HG03139 (cell line): Measurements from ENCODE around the gene ALDH7A1.
"Not testable (repeated sequence)": the region's sequence is repeated elsewhere in the genome, so short reads cannot be mapped to it uniquely, and the experiment has no call there.

Experiments used
- ATAC-seq: cut with Tn5 transposase; IDR thresholded peaks from one replicate; pipeline ENCODE4 v1.9.1; 2021; ENCODE audit not compliant: unreplicated experiment

The ALDH7A1 gene

DNA sequence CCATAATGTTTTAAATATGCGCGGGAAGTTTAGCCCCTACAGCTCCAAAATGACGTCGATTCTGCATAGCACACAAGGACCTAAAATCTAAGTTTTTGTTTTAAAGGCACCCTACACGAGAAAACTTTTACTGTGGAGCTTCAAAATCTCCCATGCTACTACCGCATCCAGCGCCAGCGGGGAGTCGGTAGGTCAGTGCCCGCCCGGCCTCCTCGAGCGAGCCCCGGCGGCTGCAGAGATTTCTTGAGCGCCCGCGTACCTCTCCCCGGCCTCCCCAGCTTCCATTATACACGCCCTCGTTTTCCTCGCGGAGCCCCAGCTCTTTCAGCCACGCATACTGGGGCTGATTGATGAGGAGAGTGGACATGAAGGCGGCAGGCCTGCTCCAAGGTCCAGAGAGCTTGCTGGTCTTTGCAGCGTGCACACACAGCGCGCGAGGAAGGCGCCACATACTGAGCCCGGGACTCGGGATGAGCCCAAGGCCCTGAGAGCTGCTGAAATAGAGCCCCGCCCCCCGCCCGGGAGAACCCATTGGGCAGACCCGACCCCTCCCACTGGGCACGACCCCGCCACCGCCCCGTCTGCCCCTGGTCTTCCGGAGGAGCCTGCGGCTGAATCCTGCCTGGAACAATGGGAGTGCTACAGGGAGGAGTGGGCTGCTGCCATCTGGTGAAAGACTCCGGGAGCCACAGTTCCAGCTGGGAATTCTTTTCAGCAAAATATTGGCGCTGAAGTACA lies at the start of gene ALDH7A1:
ALDH7A1 (minus strand) TSS at position 472 of the 738 bp plus-strand sequence; CDS start at position 451, 21 bp downstream.
- peak; percentile 74 for ATAC-seq

DNA sequence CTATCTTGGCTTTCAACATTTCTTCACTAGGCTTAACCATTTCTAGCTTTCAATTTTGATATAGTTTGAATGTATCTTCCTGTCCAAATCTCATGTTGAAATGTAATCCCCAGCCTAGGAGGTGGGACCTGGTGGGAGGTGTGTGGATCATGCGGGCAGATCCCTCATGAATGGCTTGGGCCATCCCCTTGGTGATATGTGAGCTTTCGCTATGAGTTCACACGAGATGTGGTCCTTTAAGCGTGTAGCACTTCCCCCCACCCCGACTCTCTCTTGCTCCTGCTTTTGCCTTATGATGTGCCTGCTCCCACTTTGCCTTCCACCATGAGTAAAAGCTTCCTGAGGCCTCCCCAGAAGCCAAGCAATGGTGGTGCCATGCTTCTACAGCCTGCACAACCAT lies 46.4 kb upstream of the ALDH7A1 start:
- ATAC-seq, result no peak

DNA sequence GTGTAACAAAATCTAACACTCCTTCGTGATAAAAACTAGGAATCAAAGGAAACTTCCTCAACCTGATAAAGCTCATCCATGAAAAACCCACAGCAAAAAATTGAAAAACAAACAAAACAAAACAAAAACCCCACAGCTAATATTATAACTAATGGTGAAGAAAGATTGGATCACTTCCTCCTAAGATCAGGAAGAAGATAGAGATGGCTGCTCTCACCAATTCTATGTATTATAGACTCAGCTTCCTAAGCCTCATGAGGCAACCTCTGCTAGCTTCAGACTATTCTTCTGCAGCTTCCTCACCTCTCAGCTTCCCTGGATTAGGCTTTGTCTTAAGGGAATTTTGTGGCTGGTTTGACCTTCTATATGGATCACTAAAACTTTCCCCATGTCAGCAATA lies 45.8 kb upstream of the ALDH7A1 start:
- no peak for ATAC-seq

DNA sequence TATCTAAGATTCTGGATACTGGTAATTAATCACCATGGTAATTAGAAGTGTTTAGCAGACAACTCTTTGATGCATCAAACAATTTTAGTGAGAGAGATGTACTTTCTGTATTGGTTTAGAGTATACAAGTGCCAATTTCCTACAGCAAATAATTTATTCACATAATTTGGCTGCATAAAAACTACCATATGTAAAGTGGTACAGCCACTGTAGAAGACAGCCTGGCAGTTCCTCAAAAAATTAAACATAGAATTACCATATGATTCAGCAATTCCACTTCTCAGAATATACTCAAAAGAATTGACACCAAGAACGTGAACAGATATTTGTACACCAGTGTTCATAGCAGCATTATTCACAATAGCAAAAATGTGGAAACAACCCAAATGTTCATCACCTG lies 41.9 kb upstream of the ALDH7A1 start:
- ATAC-seq, result no peak

DNA sequence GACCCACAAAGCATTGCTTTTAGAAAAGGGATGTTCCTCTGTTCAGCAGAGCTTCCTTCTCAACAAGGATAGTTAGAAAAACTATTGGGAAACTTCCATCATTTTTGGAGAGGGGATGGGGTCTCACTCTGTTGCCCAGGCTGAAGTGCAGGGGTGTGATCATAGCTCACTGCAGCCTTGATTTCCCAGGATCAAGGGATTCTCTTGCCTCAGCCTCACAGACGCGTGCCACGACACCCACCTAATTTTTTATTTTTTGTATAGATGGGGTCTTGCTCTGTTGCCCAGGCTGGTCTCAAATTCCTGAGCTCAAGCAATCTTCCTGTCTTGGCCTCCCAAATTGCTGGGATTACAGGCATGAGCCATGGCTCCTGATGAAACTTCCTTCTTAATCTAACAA lies 40.6 kb upstream of the ALDH7A1 start:
- ATAC-seq, result no peak

DNA sequence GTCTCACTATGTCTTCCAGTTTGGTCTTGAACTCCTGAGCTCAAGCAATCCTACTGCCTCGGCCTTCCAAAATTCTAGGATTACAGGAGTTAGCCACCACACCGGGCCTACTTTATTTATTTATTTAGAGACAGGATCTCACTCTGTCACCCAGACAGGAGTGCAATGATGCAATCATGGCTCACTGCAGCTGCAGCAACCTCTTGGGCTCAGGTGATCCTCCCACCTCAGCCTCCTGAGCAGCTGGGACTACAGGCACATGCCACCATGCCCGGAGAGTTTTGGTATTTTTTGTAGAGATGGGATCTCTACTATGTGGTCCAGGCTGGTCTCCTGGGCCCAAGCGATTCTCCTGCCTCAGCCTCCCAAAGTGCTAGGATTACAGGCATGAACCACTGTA lies 38.5 kb upstream of the ALDH7A1 start:
- ATAC-seq, result no peak

DNA sequence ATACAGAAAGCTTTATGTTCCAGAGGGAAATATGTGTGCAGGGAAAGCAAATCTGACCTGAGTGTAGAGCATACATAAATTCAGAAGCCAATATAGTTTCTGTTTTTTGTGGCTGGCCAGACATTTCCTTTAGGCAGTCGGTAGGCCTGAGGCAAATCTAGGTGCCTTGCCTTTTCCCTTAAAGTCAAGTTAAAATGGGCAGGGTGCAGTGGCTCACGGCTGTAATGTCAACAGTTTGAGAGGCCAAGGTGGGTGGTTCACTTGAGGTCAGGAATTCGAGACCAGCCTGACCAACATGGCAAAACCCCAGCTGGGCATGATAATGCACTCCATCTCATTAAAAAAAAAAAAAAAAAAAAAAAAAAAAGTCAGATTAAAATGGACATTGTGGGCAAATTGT lies 36.9 kb upstream of the ALDH7A1 start:
- ATAC-seq, result no peak

DNA sequence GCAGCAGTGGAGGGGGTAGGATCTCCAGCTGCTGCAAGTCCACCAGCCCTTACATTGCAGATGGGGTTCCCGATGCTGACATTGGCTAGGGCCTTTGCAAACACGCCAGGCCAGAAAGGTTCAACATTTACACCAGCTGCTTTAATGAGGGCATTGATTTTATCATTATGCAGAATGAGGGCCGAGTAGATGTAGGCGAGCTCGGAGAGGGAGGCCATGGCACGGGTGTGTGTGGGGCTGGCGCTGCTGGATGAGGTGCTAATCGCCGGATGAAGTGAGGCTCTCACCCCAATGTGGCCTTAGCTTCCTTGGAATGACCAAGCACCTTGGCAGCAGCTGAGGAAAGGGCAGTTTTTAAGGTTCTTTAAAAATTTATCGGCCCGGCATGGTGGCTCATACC lies 33.1 kb upstream of the ALDH7A1 start:
- no peak for ATAC-seq

DNA sequence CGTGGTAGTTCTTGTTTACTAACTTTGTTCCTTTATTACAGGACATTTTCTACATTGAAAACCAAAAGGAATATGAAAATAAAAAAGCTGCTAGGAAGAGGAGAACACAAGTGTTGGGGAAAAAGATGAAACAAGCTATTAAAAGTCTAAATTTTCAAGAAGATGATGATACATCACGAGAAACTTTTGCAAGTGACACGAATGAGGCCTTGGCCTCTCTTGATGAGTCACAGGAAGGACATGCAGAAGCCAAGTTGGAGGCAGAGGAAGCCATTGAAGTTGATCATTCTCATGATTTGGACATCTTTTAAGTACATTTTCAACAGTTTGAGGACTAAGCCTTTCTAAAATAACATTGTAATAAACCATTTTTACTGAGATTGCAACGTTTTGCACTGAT lies 29.5 kb upstream of the ALDH7A1 start:
- ATAC-seq, result no peak

DNA sequence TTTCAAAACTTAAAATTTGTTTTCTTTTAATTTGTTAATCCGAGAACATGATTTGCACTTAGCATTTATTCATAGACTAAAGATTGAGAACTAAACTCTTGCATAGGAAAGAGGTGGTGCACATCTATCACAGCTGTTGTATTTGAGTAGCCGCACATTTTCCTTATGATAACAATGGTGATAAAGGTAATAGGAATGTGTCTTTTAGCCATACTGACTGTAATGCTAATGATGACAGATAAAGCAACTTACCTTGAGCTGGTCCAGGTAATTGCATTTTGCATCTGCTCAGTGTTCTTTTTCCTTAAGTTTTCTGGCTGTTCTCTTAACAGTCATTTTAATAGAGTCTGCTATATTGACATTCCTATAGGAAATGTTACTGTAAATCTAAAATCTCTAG lies 24.8 kb upstream of the ALDH7A1 start:
- ATAC-seq, result no peak

DNA sequence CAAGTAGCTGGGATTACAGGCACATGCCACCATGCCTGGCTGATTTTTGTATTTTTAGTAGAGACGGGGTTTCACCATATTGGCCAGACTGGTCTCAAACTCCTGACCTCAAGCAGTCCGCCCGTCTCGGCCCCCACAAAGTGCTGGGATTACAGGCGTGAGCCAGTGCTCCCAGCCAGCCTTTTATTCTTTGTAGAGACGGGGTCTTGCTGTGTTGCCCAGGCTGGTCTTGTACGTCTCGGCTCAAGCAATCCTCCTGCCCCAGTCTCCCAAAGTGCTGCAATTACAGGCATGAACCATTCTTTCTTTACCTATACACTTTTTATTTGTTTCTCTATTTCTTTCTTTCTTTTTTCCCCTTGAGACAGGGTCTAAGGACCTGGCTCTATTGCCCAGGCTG lies 22.6 kb upstream of the ALDH7A1 start:
- not testable (repeated sequence) for ATAC-seq

DNA sequence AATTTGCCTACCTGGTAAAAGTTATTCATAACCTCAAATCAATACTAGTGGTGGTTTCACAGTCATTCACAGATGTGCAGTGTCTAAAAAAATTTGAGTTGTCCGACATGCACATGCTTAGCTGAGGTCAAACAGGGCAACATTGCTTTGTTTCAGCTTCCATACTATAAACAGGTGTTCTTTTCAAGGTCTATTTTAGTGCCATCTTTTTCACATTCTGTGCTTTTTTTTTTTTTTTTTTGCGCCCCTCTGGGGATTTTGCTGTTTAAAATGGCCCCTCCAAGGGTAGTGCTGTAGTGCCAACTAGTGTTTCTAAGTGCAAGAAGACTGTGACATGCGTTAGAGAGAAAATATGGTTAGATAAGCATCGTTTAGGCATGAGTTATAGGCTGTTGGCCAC lies 20.3 kb upstream of the ALDH7A1 start:
- peak; percentile 89 for ATAC-seq

DNA sequence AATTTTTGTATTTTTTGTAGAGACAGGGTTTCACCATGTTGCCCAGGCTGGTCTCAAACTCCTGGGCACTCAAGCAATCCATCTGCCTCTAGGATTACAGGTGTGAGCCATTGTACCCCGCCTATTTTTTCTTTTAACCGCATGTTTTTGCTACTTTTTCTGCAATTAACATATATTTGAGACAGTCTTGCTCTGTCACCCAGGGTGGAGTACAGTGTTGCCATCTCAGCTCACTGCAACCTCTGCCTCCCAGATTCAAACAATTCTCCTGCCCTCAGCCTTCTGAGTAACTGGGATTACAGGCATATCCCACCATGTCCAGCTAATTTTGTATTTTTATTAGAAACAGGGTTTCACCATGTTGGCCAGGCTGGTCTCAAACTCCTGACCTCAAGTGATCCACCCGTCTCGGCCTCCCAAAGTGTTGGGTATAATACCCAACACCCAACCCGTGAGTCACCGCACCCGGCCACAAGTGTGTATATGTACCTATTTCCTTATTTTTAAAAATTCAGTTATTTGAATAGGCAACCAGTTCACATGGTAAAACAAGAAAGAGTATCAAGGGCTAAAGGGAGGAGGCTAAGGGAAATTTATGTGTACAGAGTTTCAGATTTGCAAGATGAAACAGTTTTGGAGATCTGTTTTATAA lies 19.0 kb upstream of the ALDH7A1 start:
- no peak for ATAC-seq

DNA sequence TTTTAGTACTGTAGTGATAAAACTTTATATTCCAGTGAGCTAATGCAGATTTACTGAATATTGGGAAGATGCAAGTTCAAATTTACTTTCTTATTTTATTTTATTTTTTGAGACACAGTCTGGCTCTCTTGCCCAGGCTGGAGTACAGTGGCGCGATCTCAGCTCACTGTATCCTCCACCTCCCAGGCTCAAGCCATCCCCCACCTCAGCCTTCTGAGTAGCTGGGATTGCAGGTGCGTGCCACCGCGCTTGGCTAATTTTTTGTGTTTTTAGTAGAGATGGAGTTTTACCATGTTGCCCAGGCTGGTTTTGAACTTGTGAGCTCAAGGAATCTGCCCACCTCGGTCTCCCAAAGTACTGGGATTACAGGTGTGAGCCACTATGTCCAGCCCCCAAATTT lies 15.6 kb upstream of the ALDH7A1 start:
- ATAC-seq, result no peak

DNA sequence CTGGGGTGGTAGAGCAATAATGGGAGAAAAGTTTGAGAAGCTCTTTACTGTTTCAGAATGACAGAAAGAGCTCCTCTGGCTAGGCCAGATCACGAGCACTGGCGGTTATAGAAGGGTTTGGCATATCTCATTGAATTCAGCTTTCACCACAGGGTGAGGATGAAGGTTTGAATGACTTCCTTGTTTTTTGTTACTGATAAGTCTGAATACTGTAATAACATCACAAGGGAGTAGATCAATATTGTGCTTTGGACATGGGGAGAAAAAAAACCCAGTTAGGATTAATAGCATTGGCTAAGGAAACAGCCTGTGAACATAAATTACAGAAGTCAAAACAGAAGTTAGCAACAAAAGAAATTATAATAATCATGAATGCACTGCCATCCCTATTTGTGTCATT lies 15.1 kb upstream of the ALDH7A1 start:
- ATAC-seq, result no peak

DNA sequence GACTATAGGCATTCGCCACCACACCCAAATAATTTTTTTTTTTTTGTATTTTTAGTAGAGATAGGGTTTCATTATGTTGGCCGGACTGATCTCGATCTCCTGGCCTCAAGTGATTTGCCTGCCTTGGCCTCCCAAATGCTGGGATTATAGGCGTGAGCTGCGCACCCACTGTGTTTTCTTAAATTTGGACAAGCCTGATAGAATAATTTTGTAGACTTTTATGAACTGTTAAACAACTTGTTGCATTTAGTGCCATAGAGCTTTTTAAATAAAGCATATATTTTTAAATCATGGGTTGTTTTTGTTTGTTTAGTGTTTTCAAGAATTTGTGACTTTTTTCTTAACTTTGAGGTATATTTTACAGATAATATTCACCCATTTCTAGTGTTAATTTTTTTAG lies 10.5 kb upstream of the ALDH7A1 start:
- ATAC-seq, result no peak

DNA sequence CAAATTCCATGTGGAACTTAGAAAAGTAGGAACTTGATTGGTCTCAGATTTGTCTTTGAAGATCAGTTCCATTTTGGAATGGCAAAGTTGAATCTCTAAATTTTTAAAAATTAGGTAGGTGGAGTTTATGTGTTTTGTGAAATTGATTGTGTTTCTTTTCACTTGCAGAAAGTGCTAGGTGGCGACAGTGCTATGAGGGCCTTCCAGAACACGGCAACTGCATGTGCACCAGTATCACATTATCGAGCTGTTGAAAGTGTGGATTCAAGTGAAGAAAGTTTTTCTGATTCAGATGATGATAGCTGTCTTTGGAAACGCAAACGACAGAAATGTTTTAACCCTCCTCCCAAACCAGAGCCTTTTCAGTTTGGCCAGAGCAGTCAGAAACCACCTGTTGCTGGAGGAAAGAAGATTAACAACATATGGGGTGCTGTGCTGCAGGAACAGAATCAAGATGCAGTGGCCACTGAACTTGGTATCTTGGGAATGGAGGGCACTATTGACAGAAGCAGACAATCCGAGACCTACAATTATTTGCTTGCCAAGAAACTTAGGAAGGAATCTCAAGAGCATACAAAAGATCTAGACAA lies 8.5 kb upstream of the ALDH7A1 start:
- ATAC-seq, result no peak

DNA sequence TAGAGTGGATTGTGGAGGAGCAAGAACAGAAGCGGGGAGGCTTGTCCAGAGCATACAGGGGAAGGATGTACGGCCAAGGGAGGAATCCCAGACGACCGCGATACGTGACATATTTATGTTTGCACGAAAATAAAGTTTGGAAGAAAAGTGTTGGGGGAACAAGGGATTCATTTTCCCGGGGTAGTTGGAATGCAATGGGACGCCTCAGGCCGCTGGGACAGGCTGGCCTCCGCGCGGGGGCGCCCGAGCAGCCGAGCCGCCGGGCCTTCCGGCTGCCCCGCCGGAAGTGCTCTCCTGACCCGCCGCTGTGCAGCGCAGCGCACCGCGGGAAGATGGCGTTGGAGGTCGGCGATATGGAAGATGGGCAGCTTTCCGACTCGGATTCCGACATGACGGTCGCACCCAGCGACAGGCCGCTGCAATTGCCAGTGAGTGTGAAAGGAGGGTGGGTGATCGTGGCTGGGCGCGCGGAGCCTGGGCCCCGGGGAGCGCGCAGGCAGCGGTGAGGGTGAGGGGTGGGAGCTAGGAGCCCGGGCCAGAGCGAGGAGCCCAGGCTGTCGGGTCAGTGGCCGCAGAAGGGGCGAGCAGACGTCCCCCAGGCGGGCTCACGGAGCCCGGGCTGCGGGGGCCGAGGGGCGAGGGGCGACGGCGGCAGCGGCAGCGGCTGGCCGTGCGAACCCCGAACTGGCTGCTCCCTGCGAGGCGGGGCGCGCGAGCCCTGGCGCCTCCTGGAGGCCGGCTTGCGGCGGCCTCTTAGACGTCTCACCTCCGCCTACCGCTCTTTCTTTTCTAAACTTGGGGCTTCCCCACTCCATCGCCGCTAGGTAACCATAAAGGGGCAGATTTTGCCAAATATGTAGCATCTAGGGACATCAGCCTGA lies 5.9 kb upstream of the ALDH7A1 start, which contains the start of gene PHAX:
PHAX (plus strand) TSS at position 317 of the 881 bp plus-strand sequence; CDS start at position 333, 16 bp downstream.
- peak; percentile 97 for ATAC-seq

DNA sequence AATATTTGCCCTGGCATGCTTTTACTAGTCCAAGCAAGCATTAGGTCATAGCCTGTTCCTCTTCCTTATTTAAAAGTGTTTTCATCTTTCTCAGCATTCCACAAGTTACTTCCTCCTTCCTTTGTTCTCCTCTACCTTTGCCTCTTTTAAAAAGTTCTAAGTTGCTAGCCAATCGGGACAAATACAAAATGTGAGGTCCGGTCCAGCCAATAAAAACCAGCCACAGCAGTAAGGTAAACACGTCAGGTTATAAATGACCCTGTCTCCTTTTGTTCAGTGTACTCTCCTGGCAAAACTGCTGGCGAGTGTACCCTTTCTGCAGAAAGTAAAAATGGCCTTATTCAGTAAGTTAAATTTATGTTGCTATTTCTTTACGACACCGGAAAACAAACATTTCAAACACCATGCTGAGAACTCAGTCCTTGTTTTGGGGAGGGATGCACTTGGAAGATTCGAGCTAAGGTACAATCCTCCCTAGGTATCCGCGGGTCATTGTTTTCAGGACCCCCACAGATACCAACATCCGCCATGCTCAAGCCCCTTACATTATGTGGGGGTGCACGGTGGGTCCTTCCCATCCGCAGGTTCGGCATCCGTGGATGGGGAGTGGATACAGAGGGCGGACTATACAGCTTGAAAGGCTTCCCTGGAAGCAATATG lies 5.1 kb upstream of the ALDH7A1 start:
- not testable (repeated sequence) for ATAC-seq

DNA sequence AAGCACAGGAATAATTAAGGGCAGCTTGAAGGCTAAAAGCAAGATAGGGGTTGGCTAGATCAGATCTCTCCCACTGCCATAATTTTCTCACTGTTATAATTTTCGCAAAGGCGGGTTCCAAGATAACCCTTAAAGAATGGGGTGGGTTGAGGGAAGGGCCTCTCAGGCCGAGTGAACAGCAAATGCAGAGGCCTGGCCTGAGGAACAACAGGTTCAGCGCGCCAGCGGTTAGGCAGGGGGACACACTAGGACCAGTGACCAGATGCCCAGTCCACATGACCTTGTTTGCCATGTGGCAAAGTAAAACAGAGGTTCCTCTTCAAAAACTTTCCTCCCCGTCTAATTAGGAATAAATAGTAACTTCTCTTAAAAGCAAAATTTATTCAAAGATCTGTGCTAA lies 4.5 kb upstream of the ALDH7A1 start:
- ATAC-seq, result no peak

DNA sequence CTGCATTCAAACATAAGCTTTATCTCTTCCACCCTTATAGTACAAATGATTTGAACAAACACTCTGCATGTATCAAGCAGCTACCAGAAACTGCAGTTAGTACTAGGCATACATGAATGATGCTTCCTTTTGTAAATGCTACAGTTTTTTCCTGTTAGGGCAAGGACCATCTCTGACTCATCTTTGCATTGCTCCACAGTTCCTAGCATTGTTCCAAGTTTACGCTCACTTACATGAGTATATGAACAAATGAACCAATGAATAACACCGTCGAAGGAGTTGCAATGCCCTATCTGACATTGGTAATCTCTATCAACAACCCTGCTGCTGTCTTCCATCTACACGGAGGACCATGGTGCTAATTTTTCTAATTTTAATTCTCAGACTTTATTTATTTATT lies 2.1 kb upstream of the ALDH7A1 start:
- ATAC-seq, result no peak
